ENCODE measurements around the gene CAMSAP1.

CAMSAP1 gene

DNA sequence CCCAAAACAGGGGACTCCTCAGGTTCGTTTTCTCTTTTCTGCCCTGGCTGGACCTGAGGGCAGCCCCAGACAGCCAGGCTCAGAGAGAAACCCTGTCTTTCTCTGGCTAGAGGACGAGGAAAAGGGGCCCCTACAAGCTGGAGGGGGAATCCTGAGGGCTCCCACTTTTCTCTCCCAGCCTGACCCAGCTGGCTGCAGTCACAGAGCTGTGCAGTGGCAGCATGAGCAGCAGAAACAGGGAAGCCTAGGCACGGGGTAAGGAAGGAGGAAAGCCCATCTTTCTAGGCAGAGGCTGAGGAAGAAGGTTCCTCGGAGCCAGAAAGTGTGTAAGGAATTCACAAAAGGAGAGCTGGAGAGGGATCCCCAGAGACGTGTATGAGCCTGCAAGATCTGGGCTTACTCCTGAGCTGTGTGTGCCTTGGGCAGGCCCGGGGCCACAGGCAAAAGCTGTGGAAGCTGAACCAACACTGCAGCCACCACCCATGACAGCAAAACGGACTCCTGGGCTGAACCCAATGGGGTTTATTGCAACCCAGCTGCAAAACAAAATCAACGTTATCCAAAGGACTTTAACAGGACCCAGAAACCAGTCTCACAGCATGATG is 16.2 kb downstream of the CAMSAP1 start:
- no peak for TF ChIP-seq ARNTL (CRISPR knock-in tag; IDR thresholded peaks at IDR 0.05; ENCODE audit: borderline replicate concordance, low read depth)
- no peak for ATAC-seq

GRCh38 chr9:135890190-135891026 is 16.9 kb downstream of the CAMSAP1 start:
- TF ChIP-seq, protein P1, sequence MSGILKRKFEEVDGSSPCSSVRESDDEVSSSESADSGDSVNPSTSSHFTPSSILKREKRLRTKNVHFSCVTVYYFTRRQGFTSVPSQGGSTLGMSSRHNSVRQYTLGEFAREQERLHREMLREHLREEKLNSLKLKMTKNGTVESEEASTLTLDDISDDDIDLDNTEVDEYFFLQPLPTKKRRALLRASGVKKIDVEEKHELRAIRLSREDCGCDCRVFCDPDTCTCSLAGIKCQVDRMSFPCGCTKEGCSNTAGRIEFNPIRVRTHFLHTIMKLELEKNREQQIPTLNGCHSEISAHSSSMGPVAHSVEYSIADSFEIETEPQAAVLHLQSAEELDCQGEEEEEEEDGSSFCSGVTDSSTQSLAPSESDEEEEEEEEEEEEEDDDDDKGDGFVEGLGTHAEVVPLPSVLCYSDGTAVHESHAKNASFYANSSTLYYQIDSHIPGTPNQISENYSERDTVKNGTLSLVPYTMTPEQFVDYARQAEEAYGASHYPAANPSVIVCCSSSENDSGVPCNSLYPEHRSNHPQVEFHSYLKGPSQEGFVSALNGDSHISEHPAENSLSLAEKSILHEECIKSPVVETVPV (CRISPR knock-in tag; IDR thresholded peaks at IDR 0.05): no peak
- TF ChIP-seq ZNF8 (CRISPR knock-in tag; IDR thresholded peaks at IDR 0.05) (no peak), ZFP3 (CRISPR knock-in tag; IDR thresholded peaks at IDR 0.05) (no peak), OSR1 (CRISPR knock-in tag; IDR thresholded peaks at IDR 0.05) (no peak), ESRRG (CRISPR knock-in tag; IDR thresholded peaks at IDR 0.05) (no peak), GLIS3 (CRISPR knock-in tag; IDR thresholded peaks at IDR 0.05) (no peak), ZNF565 (CRISPR knock-in tag; conservative IDR thresholded peaks at IDR 0.05; ENCODE audit: low read depth) (no peak), TOX (CRISPR knock-in tag; IDR thresholded peaks at IDR 0.05; ENCODE audit: borderline replicate concordance) (no peak), ZC3H10 (CRISPR knock-in tag; IDR thresholded peaks at IDR 0.05) (no peak), CSDC2 (CRISPR knock-in tag; IDR thresholded peaks at IDR 0.05) (no peak), ISL1 (CRISPR knock-in tag; IDR thresholded peaks at IDR 0.05) (no peak), PPARA (CRISPR knock-in tag; IDR thresholded peaks at IDR 0.05; ENCODE audit: borderline replicate concordance) (no peak), ARNTL (CRISPR knock-in tag; IDR thresholded peaks at IDR 0.05; ENCODE audit: borderline replicate concordance, low read depth) (no peak), ZFP30 (CRISPR knock-in tag; IDR thresholded peaks at IDR 0.05) (no peak), RARB (CRISPR knock-in tag; IDR thresholded peaks at IDR 0.05) (no peak)
- TF ChIP-seq, protein P2, sequence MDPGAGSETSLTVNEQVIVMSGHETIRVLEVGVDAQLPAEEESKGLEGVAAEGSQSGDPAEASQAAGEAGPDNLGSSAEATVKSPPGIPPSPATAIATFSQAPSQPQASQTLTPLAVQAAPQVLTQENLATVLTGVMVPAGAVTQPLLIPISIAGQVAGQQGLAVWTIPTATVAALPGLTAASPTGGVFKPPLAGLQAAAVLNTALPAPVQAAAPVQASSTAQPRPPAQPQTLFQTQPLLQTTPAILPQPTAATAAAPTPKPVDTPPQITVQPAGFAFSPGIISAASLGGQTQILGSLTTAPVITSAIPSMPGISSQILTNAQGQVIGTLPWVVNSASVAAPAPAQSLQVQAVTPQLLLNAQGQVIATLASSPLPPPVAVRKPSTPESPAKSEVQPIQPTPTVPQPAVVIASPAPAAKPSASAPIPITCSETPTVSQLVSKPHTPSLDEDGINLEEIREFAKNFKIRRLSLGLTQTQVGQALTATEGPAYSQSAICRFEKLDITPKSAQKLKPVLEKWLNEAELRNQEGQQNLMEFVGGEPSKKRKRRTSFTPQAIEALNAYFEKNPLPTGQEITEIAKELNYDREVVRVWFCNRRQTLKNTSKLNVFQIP (CRISPR knock-in tag; IDR thresholded peaks at IDR 0.05; ENCODE audit: borderline replicate concordance, low read depth): no peak
- ATAC-seq: no peak

GRCh38 chr9:135889564-135890189 is 17.7 kb downstream of the CAMSAP1 start:
- TF ChIP-seq PPARA (CRISPR knock-in tag; IDR thresholded peaks at IDR 0.05; ENCODE audit: borderline replicate concordance) (no peak), ZNF8 (CRISPR knock-in tag; IDR thresholded peaks at IDR 0.05) (no peak), SNAI2 (CRISPR knock-in tag; IDR thresholded peaks at IDR 0.05) (no peak), ZFP30 (CRISPR knock-in tag; IDR thresholded peaks at IDR 0.05) (no peak), ZNF565 (CRISPR knock-in tag; conservative IDR thresholded peaks at IDR 0.05; ENCODE audit: low read depth) (no peak), GLIS3 (CRISPR knock-in tag; IDR thresholded peaks at IDR 0.05) (no peak), CREB5 (CRISPR knock-in tag; IDR thresholded peaks at IDR 0.05; ENCODE audit: low read depth) (no peak), ZFP3 (CRISPR knock-in tag; IDR thresholded peaks at IDR 0.05) (no peak), ZC3H10 (CRISPR knock-in tag; IDR thresholded peaks at IDR 0.05) (no peak), TOX (CRISPR knock-in tag; IDR thresholded peaks at IDR 0.05; ENCODE audit: borderline replicate concordance) (no peak)
- TF ChIP-seq, protein P2 (CRISPR knock-in tag; IDR thresholded peaks at IDR 0.05; ENCODE audit: borderline replicate concordance, low read depth): no peak
- TF ChIP-seq, protein P3, sequence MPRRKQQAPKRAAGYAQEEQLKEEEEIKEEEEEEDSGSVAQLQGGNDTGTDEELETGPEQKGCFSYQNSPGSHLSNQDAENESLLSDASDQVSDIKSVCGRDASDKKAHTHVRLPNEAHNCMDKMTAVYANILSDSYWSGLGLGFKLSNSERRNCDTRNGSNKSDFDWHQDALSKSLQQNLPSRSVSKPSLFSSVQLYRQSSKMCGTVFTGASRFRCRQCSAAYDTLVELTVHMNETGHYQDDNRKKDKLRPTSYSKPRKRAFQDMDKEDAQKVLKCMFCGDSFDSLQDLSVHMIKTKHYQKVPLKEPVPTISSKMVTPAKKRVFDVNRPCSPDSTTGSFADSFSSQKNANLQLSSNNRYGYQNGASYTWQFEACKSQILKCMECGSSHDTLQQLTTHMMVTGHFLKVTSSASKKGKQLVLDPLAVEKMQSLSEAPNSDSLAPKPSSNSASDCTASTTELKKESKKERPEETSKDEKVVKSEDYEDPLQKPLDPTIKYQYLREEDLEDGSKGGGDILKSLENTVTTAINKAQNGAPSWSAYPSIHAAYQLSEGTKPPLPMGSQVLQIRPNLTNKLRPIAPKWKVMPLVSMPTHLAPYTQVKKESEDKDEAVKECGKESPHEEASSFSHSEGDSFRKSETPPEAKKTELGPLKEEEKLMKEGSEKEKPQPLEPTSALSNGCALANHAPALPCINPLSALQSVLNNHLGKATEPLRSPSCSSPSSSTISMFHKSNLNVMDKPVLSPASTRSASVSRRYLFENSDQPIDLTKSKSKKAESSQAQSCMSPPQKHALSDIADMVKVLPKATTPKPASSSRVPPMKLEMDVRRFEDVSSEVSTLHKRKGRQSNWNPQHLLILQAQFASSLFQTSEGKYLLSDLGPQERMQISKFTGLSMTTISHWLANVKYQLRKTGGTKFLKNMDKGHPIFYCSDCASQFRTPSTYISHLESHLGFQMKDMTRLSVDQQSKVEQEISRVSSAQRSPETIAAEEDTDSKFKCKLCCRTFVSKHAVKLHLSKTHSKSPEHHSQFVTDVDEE (CRISPR knock-in tag; IDR thresholded peaks at IDR 0.05): no peak
- TF ChIP-seq, protein P4, sequence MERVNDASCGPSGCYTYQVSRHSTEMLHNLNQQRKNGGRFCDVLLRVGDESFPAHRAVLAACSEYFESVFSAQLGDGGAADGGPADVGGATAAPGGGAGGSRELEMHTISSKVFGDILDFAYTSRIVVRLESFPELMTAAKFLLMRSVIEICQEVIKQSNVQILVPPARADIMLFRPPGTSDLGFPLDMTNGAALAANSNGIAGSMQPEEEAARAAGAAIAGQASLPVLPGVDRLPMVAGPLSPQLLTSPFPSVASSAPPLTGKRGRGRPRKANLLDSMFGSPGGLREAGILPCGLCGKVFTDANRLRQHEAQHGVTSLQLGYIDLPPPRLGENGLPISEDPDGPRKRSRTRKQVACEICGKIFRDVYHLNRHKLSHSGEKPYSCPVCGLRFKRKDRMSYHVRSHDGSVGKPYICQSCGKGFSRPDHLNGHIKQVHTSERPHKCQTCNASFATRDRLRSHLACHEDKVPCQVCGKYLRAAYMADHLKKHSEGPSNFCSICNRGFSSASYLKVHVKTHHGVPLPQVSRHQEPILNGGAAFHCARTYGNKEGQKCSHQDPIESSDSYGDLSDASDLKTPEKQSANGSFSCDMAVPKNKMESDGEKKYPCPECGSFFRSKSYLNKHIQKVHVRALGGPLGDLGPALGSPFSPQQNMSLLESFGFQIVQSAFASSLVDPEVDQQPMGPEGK (CRISPR knock-in tag; IDR thresholded peaks at IDR 0.05; ENCODE audit: borderline replicate concordance): no peak
- ATAC-seq: no peak

Measured in SK-N-SH treated with all-trans-retinoic acid at 6 μM for 48 hours (cell line).